Muscle of back (tissue), 11 donors: ENCODE measurements around the gene DGKG. TPM values are rescaled to one million over a fixed set of nuclear protein-coding genes. Genes with fewer than 3 reads are reported as not detected.

Experiments used
- DNase-seq, 3 donors: peaks; one replicate each; pipeline versions ENCODE4 v3.0.0 to v3.0.0-alpha.2; 2013
- polyA plus RNA-seq, 10 donors: library from polyadenylated mRNA; unstranded; fragments of 120-200 nt; gene quantifications; one replicate each; pipeline ENCODE4 v1.2.1, GENCODE V29; 2013; ENCODE audit not compliant: insufficient read length in 10 of 10

DGKG gene
- polyA plus RNA-seq, 10 donors = 0.49 to 4.3 (median 2.4) TPM

- DNase-seq = peak in 2 of 3 donors; percentile 47 to 83
Observed at GRCh38 chr3:186109897-186110803, 251.9 kb downstream of the DGKG start.

GRCh38 chr3:186108941-186109865 is 252.8 kb downstream of the DGKG start, which contains the start of gene ETV5:
TSS of gene ETV5 (minus strand) at chr3:186109089. CDS start at chr3:186105868, 3,221 bp downstream.
- DNase-seq = peak; percentile 98 to 100 (median 99)

- peak; percentile 31 to 82 (median 44) for DNase-seq
Observed at GRCh38 chr3:186108106-186108940, 253.7 kb downstream of the DGKG start.

GRCh38 chr3:186107215-186108105 is 254.6 kb downstream of the DGKG start:
- peak; percentile 70 to 91 (median 77) for DNase-seq

- DNase-seq = no peak
Observed at GRCh38 chr3:186105543-186105942, 256.5 kb downstream of the DGKG start.

- no peak for DNase-seq
Observed at GRCh38 chr3:186102687-186103086, 259.3 kb downstream of the DGKG start.

GRCh38 chr3:186100398-186100797 is 261.6 kb downstream of the DGKG start:
- no peak for DNase-seq

- DNase-seq = peak; percentile 38 to 63 (median 60)
Observed at GRCh38 chr3:186099178-186099577, 262.9 kb downstream of the DGKG start.

- no peak for DNase-seq
Observed at GRCh38 chr3:186098740-186099139, 263.3 kb downstream of the DGKG start.

GRCh38 chr3:186097663-186098451 is 264.2 kb downstream of the DGKG start:
- peak; percentile 79 to 94 (median 86) for DNase-seq

- DNase-seq = no peak
Observed at GRCh38 chr3:186097317-186097662, 264.7 kb downstream of the DGKG start.

Other genes with a start within 250 kb of the DGKG start
- gene CRYGS, start 182.1 kb upstream of the DGKG start, polyA plus RNA-seq = 1 to 10 TPM; 1.6 to 5.1 (median 2.4) TPM
- 10 to 100 TPM in 9 of 10 donors, 1 to 10 TPM in 1; 9.9 to 15.5 (median 12.8) TPM for gene TBCCD1, start 205.1 kb upstream of the DGKG start, polyA plus RNA-seq
- 10 to 100 TPM; 40.0 to 52.1 (median 41.5) TPM for gene DNAJB11, start 208.5 kb upstream of the DGKG start, polyA plus RNA-seq